Hypothalamus (tissue), 51 donors: Measurements from ENCODE around the gene MARCKSL1.

Experiments
- DNase-seq, 51 donors: peaks; one replicate each; lab custom pipeline; 2025; lab: John Stamatoyannopoulos, UW

The MARCKSL1 gene

DNA sequence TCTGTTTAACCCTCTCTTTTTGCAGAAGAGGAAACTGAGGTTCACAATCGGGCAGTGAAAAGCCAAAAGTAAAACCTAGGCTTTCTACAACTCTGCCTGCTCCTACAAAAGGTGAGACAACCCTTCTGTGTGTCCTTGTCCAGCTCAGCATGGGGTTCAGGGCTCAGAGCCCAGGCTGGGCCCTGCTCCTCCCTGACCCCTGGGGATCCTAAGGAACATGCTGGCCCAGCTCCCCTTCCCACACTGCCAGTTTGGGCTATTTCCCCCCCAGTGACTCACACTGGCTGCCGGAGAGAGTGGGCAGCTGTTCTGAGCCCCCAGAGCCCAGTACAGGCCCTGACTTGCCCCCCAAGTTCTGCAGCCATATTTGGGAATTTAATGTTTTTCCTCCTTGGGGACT, 17.4 kb upstream of the MARCKSL1 start:
- no peak for DNase-seq

DNA sequence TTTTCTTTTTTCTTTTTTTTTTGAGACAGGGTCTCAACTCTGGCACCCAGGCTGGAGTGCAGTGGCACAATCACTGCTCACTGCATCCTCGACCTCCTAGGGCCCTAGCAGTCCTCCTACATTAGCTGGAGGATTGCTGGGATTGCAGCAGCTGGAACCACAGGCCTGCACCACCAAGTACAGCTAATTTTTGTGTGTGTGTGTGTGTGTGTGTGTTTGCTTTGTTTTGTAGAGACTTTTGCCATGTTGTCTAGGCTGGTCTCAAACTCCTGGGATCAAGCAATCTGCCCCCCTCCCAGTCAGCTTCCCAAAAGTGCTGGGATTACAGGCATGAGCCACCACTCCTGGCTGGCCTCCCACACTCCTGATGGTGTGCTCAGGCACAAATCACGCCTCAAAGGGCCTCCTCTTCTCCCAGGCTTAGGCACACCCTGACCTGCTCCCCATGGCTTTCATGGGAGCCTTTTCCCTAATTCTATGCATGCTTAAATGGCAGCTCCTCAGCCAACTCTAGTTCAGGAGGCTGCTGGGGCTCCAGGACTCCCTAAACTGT, 16.9 kb upstream of the MARCKSL1 start:
- DNase-seq = no peak

DNA sequence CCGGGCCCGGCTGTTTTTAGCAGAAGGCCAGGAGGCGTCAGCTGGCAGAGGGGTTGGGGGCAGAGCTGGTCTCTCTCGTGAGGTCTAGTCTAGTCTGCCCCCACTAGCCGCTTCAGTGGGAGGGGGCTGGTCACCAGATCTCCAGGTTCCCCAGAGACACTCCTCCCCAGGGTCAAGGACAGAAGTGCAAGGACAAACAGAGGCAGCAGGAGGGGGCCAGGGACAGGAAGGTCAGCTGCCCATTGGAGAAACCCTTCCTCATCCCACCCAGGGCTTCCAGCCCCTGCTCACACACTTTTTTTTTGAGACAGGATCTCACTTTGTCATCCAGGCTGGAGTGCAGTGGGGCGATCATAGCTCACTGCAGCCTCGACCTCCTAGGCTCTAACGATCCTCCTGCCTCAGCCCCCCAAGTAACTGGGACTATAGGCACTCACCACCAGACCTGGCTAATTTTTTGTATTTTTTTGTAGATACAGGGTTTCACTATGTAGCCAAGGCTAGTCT, 16.3 kb upstream of the MARCKSL1 start:
- DNase-seq = no peak

DNA sequence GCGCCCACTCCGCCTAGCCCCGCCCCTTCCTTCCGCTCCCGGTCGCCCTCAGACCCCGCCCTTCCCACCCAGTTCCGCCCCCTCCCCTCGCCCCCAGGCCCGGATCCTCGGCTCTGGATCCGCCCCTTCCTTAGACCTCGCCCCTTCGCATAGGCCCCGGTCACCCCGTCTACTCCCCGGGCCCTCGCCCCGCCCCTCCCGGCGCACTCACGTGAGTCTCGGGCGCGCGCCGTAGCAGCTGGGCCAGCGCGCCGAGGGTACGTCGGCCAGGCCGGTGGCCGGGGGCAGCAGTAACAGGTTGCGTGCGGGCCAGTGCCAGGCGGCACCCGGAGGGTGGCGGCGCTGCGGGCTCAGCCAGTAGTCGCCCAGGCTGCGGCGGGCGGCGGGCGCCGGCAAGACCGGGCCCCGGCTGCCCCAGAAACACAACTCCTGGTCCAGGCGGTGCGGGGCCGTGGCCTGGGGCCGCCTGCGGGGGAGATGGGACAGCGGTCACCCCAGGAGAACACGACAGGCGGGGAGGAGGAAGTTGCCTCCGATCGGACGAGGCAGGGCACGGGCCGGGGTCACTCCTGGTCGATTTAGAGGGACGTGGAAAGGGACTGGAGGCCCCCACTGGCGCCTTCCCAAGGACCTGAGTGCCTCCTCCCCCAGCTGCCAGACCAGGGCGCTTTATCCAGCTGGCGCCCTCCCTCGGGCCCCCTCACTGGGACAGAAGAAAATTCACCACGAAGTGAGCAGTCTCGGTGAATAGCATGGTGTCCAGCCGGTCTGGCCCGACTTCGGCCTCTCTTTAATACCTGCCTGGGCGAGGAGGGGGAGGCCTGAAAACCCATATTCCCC, 15.6 kb upstream of the MARCKSL1 start:
- DNase-seq = peak in 50 of 51 donors; percentile 61 to 96 (median 89)

DNA sequence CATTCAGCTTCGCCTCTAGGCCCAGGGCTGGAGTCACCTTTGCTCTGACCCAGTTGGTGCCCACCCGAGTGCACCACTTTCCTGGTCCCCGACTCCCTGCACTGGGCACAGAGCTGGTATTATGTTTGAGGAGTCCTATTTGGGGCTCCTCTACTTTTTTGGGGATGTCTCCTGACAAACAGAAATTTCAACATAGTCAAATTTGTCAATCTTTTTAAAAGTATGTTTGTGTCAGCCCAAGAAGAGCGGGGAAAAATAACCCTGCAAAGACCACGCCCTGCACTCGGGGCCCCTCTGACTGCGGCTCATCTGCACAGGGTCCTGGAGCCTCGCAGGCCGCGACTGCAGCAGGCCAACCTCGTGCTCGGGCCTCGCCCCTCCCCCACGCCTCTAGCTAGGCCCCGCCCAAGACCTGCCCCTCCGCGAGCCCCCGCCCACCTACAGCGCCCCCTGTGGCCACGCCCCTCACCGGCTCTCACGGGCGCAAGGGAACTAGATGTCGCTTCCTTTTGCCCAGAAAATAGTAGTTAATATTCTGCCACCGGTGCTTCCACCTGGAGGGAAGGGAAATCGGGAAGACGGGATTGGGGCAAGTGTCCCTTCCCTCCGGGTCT, 14.9 kb upstream of the MARCKSL1 start:
- DNase-seq = peak in 42 of 51 donors; percentile 43 to 93 (median 78)

DNA sequence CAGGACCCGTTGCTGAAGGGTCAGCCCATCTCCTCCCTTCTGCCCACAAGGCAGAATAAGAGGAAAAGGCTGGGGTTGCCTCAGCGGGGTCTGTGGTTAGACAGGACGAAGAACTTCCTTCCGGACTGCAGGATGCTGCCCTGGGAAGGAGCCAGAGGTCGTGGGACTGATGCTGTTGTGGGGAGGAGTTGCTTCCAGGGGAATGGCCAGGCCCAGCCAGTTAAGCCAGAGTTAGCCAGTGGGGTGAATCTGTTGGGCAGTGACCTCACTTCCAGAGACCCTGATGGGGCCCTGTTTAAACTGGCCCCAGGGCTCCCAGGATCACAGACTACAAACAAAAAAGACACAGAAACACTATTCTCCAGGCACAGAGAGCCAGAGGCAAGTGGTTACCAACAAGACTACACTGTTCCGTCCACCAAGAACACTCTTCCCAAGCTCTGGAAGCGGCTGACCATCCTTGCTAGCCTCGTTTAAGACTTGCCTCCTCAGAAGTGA, 13.2 kb upstream of the MARCKSL1 start:
- DNase-seq = no peak

DNA sequence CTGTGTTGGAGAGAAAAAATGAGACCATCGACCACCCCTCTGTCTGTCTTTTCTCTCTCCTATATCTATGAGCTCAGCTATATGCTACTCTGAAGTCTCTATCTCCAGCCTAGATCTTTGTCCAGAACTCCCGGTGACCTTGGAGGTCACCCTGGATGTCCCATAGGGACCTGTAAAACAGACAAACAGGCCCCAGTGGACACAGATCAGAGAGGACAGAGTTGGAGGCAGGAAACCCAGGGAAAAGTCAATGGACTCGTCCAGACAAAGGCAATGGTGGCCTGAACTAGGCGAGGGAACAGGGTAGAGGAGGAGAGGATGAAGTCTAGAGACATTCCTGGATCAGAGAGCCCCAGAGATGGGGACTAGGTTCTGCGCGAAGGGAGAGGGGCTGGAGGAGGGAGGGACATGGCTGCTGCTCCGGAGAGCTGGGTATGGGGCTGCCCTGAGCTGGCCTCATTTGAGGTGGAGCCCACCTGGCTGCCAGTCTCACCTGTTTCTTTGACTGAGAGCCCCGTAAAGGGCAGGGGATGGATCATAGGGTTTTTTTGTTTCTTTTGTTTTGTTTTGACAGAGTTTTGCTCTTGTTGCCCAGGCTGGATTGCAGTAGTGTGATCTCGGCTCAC, 10.6 kb upstream of the MARCKSL1 start:
- no peak for DNase-seq

DNA sequence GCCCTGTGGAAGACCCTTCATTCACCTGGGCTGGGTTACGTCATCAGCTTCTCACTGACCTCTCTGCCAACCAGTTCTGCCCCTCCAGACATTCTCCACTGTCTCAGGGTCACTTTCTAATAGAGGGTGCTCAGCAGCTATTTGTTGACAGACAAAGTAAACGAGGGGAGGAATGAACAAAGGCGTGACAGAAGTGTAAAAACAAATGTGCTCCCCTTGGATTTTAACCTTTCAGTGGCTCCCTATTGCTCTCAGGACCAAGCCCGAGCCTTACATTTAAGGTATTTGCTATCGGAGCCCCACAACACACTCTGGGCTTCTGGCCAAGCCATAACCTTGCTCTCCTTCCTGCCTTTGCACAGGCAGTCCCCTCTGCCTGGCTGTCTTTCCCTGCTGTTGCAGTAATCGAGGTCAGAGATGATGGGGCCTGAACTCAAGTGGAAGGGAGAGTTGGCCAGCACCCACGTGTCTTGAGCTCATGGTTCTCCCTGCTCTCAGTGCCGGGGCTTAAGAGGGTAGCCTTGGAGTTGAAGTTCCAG, 9.3 kb upstream of the MARCKSL1 start:
- DNase-seq = no peak

DNA sequence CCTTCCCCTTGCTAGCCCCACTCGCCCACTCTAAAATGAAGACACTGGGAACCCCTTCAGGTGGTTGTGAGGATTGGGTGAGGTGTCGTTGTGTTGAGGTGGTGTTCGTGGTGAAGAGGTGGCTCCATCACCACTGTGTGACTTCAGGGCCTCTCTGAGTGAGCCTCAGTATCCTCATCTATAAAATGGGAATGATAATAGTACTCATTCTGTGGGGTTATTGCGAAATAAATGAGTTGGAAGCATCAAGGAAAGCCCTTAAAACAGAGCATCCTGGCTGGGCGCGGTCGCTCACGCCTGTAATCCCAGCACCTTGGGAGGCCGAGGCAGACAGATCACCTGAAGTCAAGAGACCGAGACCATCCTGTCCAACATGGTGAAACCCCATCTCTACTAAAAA, 6.7 kb upstream of the MARCKSL1 start:
- no peak for DNase-seq

DNA sequence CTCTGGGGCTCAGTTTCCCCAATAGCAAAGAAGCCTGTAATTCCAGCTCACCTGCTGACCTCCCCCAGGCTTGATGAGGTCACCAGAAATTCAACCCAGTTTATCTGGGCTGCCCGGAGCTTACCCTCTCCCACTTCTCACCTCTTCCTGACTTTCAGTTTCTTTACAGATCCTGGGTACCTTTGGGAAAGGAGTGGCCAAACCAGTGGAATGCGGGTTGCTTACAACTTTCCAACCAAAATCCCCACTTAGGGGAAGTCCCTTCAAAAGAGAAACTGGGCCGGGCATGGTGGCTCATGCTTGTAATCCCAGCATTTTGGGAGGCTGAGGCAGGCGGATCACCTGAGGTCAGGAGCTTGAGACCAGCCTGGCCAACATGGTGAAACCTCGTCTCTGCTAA, 5.9 kb upstream of the MARCKSL1 start:
- no peak for DNase-seq

DNA sequence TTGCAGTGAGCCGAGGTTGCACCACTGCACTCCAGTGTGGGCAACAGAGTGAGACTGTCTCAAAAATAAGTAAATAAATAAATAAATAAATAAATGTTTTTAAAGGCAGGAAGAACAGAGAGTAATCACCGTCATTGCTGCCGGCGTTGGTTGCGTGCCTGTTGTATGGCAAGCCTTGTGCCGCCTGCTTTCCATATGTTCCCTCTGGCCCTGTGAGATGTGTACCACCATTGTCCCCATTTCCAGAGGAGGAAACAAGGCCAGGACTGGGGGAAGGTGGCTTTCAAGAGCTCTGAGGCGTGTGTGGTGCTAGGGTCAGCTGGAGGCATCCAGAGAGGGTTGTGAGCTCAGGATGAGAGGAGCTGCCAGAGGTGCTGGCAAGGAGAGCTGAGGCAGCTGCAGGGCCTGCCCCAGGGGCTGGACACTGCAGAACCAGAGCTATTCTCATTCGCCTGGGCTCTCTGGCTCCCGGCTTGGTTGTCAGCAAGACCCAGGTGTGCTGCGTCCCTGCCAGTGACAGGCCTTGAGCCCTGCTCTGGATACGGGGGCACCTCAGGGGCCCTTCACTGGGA, 5.2 kb upstream of the MARCKSL1 start:
- peak in 11 of 51 donors; percentile 17 to 66 (median 33) for DNase-seq

DNA sequence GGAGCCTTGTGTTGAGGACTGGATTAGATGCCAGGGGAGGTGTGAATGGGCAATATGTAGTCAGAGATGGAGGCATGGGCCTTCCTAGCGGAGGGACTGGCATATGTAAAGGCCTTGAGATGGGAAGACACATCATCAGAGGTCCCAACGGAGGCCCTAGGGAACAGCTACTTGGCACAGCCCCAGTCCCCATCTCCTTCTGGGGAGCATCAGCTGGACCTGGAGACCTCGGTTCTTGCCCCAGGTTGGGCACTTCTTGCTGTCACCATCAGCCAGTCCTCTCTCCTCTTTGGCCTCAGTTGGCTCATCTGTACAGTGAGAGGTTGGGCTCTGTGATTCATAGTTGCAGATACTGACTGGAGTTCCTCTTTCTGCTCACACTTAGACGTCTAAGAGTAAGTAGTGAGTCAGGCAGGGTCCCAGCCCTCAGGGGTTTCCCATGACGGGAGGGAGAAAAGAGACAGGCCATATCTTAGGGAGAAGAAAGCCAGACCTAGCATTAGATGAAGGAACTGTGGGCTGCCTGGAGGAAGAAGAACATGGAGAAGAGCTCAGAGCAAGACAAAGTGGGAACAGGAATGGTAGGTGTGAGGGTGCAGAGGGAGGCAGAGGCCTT, 3.4 kb upstream of the MARCKSL1 start:
- DNase-seq = no peak

DNA sequence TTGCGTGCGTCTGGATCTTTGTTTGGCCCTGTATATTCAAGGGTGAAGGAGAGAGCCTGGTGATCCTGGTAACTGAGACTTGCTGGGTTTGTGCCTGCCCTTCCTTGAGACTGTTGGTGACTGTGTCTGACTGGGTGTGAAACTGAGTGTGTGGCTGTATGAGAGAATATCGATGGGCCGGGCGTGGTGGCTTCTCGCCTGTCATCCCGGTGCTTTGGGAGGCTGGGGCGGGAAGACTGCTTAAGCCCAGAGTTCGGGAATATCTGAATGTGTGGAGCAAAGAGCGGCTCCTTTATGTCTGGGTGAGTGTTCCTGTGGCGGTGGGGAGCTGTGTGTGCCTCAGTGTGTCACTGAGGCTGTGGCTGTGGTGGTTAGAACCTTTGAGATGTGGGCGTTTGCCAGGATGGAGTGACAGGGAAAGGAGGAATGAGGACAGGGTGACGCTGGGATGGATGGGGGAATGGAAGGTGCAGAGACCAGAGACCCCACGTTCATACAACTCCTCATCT, 2.7 kb upstream of the MARCKSL1 start:
- peak in 7 of 51 donors; percentile 26 to 87 (median 59) for DNase-seq

DNA sequence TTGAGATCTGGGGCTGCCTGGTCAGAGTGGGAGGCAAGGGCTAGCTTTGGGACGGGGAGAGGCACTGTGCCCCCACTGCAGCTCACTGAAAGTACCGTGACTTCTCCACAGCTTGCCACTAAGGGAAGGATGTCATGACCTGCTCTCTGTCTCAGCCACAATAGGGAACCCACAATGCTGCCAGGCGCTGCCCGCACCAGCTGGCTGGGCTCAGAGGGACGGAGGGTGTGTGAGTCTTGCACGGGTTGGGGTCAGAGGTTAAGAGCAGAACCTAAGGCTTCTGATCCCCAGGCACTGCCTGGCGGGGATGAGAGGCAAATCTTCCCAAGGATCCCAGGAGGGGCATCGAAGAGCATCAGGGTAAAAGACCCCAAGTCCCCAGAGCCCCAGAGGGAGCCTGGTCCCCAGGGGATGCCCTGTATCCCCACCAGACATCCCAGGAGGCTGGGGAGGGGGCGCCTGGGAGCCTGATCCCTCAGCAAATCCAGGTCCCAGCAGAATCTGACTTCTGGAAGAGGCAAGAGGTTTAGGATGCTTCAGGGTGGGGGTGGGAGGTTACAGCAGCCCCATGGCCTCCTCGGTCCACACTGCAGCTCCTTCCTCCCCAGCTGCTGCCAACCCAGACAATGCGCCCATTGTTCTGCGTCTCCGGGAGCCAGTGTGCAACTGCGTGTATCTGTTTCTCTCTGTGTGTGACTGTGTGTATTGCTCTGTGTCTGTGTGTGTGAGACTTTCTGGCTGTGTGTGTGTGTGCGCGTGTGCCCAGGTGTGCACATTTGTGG, 2.0 kb upstream of the MARCKSL1 start:
- peak in 49 of 51 donors; percentile 22 to 92 (median 77) for DNase-seq

DNA sequence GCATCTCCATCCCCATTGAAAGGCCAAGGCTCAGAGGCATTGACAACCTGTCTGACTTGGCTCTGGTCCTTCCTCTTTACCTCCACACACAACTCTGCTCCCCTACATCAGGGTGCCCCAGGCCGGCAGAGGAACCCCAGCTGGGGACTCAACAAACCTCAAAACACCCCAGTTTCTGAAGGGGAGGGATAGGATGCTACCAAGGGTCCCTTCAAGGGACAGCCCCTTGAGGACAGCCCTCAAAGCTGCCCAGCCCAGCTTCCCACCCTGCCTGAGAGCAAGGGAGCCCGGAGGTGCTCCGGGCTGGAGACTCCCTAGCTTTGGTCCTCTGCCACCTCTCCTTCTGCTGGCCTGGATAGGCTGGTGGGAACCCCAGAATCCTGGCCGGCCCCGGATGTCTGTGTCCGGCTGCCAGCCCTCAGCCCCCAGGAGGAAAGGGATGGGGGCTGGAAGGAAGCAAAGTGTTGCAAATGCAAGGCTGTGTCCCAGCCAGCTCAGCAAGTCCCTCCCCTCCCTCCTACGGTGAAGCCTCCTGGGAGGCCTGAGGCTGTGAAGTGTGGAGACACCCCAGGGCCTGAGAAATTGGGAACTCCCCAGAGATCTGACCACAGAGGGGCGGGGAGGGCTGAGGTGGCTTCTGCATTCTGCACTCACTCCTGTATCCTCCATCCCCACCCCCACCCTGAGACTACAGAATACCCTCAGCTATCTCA, 1.1 kb upstream of the MARCKSL1 start:
- DNase-seq = peak in 8 of 51 donors; percentile 15 to 63 (median 35)

DNA sequence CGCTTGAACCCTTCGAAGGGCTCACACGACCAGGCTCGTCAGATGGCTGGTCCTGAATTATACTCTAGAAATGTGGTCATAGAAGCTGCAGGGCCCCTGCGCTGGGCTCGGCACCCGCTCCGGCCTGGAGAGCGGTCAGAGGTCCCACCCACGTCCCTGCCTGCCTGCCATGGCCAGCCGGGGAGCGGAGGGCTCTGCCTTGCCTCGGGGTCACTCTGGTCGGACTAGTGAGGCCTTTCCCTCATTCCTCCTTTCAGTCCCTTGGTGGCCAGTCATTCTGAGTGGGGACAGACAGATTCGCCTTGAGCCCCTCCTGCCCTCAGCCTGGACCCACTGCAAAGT, 529 bp upstream of the MARCKSL1 start:
- DNase-seq = peak in 2 of 51 donors; percentile 56 to 60

DNA sequence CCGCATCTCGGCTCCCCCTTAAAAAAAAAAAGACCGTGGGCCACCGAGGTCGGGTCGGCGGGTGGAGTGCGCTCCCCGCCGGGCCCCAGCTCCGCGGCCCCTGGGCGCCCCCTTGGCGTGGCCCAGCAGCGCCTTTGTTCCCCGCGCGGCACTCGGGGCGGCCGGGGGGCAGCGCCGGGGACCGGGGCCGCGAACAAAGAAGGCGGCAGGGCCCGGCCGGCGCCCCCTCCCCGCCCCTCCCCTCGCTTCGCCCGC, 571 bp downstream of the MARCKSL1 start:
- peak in 1 of 51 donors; percentile 42 for DNase-seq

DNA sequence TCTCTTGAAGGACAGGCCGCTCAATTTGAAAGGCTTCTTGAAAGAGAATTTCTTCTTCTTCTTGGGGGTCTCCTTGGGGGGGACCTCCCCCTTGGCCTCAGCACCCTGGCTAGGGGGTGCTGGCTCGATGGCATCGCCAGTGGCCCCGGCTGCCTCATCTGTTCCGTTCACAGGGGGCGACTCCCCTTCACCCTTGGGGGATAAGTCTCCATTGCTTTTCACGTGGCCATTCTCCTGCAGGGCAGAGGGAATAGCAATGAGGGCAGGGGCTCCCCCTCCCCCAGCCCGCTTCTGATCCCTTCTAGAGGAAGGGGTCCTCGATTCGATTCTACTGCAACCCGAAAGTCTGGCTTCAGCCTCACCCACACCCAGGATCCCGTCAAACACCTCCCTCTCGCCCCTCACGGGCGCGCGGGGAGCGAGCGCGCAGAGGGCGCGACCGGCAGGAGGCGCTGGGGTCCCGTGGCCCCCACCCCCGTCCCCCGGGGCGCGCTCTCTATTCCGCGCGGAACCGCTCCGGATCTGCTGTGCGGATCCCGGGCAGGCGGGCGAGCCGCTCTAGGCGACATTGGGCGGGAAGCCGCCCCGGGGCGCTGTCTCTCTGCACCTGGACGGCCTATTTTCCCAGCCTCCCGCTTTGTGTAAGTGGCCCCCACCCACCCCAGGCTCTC, 1.0 kb downstream of the MARCKSL1 start:
- peak in 30 of 51 donors; percentile 19 to 72 (median 44) for DNase-seq
